Stimulated activated CD8-positive, alpha-beta memory T cell treated with anti-CD3 and anti-CD28 coated beads, Interleukin-15, amount 100 ng/mL, for 48 hours (primary cell): ENCODE results near the gene CLINT1.

ENCODE experiments used
- DNase-seq, 2 donors: peaks; one replicate each; pipeline ENCODE4 v3.0.0-alpha.2; 2020; ENCODE audit warnings: low read depth in 2 of 2

Gene CLINT1

GRCh38 chr5:157761690-157762621 is 97.0 kb downstream of the CLINT1 start:
- no peak for DNase-seq

- no peak for DNase-seq
These were observed 100.2 kb downstream of the CLINT1 start for GRCh38 chr5:157758706-157759105.

DNA sequence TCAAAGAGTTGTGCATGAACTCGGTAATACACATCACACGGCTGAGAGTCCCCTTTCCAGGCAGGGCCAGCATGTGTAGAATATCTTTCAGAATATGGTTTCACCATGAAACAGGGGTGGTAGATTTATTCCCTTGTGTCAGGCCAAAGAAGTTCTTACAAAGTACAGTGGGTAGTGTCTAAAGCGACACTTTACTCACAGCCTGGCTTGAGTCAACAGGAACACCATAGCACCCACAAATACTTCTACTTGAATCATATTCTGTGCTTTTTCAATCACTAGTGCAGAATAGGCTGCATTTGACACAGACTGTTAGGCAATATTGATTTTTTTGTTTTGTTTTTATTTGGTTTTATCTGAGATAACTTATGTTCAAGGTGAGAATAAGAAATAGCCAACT is 102.8 kb downstream of the CLINT1 start:
- DNase-seq = no peak

GRCh38 chr5:157750320-157750719 is 108.6 kb downstream of the CLINT1 start:
- no peak for DNase-seq

GRCh38 chr5:157749462-157749799 is 109.5 kb downstream of the CLINT1 start:
- no peak for DNase-seq

GRCh38 chr5:157748760-157749461 is 110.0 kb downstream of the CLINT1 start:
- DNase-seq = no peak

- DNase-seq = no peak
These were observed 110.9 kb downstream of the CLINT1 start for GRCh38 chr5:157747766-157748700.

GRCh38 chr5:157747173-157747740 is 111.7 kb downstream of the CLINT1 start:
- DNase-seq = no peak

DNA sequence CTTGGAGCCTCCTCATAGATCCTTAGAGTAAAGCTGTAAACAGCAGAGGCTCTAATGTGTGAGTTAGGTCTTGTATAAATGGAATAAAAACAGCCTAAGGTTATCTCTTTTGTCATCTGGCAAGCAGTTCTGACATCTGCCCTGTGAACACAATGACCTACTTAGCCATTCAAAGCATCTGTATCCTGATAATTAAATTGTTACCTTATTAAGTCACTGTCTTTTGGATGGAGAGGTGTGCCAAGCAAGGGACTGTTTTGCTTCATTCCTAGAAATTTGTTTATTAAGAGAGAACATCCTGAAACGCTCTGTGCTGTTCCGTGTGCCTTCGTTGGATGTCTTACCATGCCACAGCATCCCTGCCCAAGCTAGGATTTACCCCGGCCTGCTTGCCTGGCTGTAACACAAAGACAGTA is 113.9 kb downstream of the CLINT1 start:
- DNase-seq = no peak

DNA sequence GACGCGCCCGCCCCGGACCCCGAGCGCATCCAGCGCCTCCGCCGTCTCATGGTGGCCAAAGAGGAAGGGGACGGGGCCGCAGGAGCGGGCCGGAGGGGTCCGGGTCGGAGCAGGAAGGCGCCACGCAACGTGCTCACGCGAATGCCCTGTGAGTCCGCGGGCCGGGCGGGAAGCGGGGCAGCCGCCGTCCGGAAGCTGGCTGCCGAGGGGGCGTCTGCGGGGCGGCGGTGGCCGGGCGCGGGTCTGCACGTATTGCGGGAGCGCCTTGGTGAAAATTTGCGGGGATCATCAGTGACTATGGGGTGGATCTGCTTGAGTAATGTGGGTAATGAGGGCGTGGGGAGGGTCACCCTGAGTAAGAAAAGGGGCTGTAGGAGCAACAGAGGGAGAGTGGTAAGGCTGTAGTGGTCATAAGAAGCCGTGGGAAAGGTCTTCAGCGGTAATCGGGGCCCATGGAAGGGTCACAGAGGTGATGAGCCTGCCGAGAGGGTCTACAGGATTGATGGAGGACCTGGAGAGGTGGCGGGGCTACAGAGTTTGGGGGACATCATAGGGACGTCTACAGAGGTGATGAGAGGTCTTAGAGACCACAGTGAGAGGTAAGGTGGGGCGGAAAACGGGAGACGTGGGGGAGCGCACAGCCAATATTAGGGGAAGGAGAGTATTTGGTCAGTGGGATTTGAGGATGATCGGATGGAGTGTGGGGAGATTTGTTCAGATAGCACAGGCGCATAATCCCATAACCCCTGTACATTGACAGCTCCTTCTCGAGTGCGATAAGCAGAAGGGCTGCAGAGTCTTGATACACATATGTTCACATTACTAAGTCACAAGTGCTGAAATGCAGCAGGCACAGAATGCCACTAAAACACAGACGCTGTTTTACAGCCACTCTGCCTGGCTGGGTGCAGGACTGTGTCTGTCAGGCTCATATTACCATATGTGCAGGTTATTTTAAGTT is 114.6 kb downstream of the CLINT1 start:
- DNase-seq = no peak

DNA sequence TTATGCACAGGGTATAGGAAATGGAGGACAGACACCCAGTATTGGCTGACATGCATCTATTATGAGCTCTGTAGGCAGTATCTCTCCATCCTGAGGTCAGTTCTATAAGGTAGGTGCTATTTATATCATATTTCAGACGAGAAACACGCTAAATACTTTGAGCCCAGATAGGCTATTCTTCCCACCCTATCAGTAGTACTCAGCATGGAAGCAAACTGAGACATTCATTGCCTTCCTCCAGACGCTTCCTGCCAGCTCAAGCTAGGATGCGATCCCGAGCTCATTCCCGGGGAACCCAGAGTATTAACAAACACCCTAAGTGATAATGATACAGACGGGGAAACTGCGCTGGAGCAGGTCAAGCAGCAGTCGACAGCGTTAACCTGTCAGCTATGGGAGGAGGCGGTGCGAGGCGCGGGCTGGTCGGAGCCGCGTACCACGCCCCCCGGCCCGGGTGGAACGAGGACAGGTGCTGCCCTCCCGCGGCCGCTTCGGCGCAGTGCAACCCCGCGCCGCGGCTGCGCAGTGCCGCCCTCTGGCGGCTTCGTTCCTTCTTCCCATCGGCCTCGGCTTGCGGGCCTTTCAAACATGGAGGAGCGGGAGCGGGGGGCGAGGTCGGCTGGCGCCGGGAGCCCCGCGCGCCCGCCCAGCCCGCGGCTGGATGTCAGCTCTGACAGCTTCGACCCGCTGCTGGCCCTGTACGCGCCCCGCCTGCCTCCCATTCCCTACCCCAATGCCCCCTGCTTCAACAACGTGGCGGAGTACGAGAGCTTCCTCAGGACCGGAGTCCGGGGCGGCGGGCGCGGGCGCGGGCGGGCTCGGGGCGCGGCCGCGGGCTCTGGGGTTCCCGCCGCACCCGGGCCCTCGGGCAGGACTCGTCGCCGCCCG is 115.5 kb downstream of the CLINT1 start, which contains the start of gene LSM11:
Gene LSM11, plus strand, starts transcription at position 550 of the 888 bp plus-strand sequence. Its CDS starts 39 bp downstream, at position 589.
- peak; percentile 84 to 86 for DNase-seq

DNA sequence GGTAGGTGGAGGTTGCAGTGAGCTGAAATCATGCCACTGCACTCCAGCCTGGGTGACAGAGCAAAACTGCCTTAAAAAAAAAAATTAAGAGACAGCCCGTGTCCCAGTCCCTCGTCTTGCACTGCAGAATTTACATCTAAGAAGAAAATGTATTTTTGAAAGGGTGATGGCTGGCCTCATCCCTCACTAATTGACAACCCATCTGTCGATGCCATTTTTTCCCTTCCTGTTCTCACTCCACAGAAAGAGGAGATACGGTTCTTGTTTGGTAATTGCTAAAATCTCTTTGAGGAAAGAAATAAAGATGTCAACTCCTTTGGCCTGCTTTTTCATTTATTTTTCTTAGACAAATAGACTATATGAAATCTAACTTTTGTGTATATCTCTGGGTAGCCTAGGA is 117.8 kb downstream of the CLINT1 start:
- no peak for DNase-seq

DNA sequence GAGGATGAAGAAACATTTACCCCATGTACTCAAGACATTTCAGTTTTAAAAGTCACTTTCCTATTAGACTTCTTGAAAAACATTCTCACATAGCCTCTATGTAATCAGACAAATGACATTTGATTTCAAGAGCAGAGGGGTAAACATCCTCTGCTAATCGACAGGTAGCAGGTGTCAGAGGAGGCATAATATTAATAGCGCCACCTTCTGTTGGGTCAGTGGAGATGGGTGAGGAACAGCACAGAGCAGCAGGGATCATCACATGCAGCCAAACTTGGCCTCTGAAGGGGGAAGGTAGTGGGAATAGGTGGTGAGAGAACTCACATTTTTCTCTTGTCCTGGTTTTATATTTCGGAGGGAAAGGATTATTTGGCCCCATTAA is 118.7 kb downstream of the CLINT1 start:
- DNase-seq = no peak

DNA sequence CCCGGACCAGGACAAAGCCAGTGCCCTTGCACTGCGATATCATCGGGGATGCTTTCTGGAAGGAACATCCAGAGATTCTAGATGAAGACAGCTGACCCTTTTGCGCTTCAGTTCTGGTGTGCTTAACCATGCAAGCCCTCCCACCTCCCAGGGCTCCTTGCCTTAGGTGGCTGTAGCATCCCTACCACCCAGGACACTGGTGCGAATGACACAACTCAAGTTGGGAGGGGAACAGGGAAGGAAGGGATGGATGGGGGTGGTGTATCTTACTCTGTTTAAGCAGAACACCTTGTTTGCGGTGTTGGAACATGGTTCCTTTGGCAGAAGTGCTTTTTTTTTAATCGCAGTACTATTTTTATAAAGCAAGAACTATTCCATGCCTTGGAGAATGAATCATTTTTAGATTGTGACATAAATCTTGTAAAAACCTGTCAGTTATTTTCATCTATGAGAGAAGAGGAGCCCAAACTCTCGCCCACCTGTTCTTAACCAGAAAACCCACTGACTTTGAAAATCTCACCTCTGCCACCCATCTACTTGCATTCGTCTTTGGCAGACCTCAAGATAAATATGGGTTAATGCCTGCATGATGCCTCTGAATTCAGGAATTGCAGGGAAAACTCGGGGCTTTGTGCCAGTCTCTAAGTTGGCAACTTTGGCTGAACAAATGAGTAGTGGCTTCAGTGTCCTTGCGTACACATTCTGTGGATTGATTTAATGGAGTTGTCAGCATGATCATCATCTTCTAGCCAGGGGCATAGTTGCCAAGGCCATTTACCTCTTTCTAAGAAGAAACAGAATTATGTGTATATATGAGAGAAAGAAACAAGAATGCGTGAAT is 119.3 kb downstream of the CLINT1 start:
- DNase-seq = no peak

DNA sequence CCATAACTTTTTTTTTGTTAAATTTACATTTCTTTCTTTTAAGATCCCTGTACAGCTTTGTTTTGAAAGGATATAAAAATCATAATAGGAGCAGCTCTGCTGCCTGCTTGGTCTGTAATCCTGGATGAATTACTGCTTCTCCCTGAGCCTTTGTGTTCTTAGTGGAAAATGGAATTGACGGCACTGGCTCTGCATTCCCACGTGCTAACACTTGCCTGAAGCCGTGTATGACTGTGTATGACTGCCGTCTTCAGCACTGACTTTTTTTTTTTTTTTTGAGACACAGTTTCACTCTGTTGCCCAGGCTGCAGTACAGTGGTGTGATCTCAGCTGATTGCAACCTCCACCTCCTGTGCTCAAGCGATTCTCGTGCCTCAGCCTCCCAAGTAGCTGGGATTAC is 123.0 kb downstream of the CLINT1 start:
- DNase-seq = no peak
